HepG2 (cell line): ENCODE data around the gene OAS2. TPM values are rescaled to one million over a fixed set of nuclear protein-coding genes. Genes with fewer than 3 reads are reported as not detected.
A peak's percentile ranks its signal among the peaks of the same experiment; 100 is the strongest.

ENCODE experiments used
- CBX2 ChIP-seq, 2 experiments: fragments of 200-600 bp in 1 of 2; sonication (generic); formaldehyde crosslinking in 1 of 2; IDR thresholded peaks; 2 replicates each; pipeline versions ENCODE4 v1.7.0 to v1.8.1; 2018 to 2022; ENCODE audit warnings: low read depth in 2 of 2, low read length in 1 of 2, mild to moderate bottlenecking in 1 of 2, missing genetic modification reagents in 1 of 2
- CREB1 ChIP-seq, 2 experiments: fragments of 450-650 bp in 1 of 2; IDR thresholded peaks; 2 replicates each; pipeline ENCODE4 v1.6.1; 2016 to 2017; ENCODE audit warnings: control low read depth in 1 of 2, mild to moderate bottlenecking in 1 of 2, missing compliant biosample characterization in 1 of 2, missing genetic modification characterization in 1 of 2
- ETV6 ChIP-seq: sonication (generic); formaldehyde crosslinking; conservative IDR thresholded peaks from 2 replicates; pipeline ENCODE4 v1.4.0; 2020; ENCODE audit warnings: missing genetic modification reagents
- GATA4 ChIP-seq: sonication (generic); IDR thresholded peaks from 2 replicates; pipeline ENCODE4 v1.6.1; 2016; ENCODE audit warnings: antibody characterized with exemption, low read depth, borderline replicate concordance
- HMG20B ChIP-seq: conservative IDR thresholded peaks from 2 replicates; pipeline ENCODE4 v1.6.1; 2016; ENCODE audit warnings: missing genetic modification reagents, missing compliant biosample characterization
- KDM2A ChIP-seq: sonication (generic); formaldehyde crosslinking; IDR thresholded peaks from 2 replicates; pipeline ENCODE4 v1.4.0; 2020; ENCODE audit warnings: low read depth, missing genetic modification reagents, borderline replicate concordance
- RFX5 ChIP-seq: IDR thresholded peaks from 2 replicates; pipeline ENCODE4 v1.6.1; 2011; ENCODE audit warnings: low read depth, low read length, improper control_type of control experiment
- SCMH1 ChIP-seq: sonication (generic); formaldehyde crosslinking; IDR thresholded peaks from 2 replicates; pipeline ENCODE4 v1.9.0; 2021; ENCODE audit warnings: missing genetic modification reagents, mild to moderate bottlenecking, borderline replicate concordance
- SNAPC2 ChIP-seq: sonication (generic); formaldehyde crosslinking; IDR thresholded peaks from 2 replicates; pipeline ENCODE4 v1.8.1; 2022; ENCODE audit warnings: mild to moderate bottlenecking, missing genetic modification reagents
- SOX13 ChIP-seq, 3 experiments: fragments of 450-650 bp in 1 of 3; sonication (generic) in 1 of 3; formaldehyde crosslinking in 1 of 3; IDR thresholded peaks in 2 of 3; conservative IDR thresholded peaks in 1 of 3; 2 replicates each; pipeline versions ENCODE4 v1.5.0 to v1.6.1; 2016 to 2020; ENCODE audit warnings: antibody characterized with exemption in 1 of 3, mild to moderate bottlenecking in 1 of 3, missing compliant biosample characterization in 1 of 3, missing genetic modification reagents in 1 of 3, moderate library complexity in 1 of 3
- STAT6 ChIP-seq: sonication (generic); formaldehyde crosslinking; IDR thresholded peaks from 2 replicates; pipeline ENCODE4 v1.4.0; 2020; ENCODE audit warnings: missing genetic modification reagents, mild to moderate bottlenecking, borderline replicate concordance
- TIGD3 ChIP-seq: sonication (generic); formaldehyde crosslinking; IDR thresholded peaks from 2 replicates; pipeline ENCODE4 v1.5.1; 2020; ENCODE audit warnings: mild to moderate bottlenecking, missing genetic modification reagents, borderline replicate concordance
- ZBTB34 ChIP-seq: sonication (generic); formaldehyde crosslinking; IDR thresholded peaks from 2 replicates; pipeline ENCODE4 v1.8.0; 2022; ENCODE audit warnings: mild to moderate bottlenecking, missing genetic modification reagents
- ZFP62 ChIP-seq: sonication (generic); formaldehyde crosslinking; IDR thresholded peaks from 2 replicates; pipeline ENCODE4 v1.4.0; 2020; ENCODE audit warnings: missing genetic modification reagents
- ZNF235 ChIP-seq: sonication (generic); formaldehyde crosslinking; IDR thresholded peaks from 2 replicates; pipeline ENCODE4 v1.8.1; 2023; ENCODE audit warnings: mild to moderate bottlenecking, missing genetic modification reagents, borderline replicate concordance
- ZNF335 ChIP-seq: sonication (generic); formaldehyde crosslinking; IDR thresholded peaks from 2 replicates; pipeline ENCODE4 v1.4.0; 2020; ENCODE audit warnings: missing genetic modification reagents
- ZNF780A ChIP-seq: sonication (generic); formaldehyde crosslinking; IDR thresholded peaks from 2 replicates; pipeline ENCODE4 v1.8.0; 2022; ENCODE audit warnings: mild to moderate bottlenecking, missing genetic modification reagents, moderate library complexity
- ZNF839 ChIP-seq: sonication (generic); formaldehyde crosslinking; IDR thresholded peaks from 2 replicates; pipeline ENCODE4 v1.4.0; 2020; ENCODE audit warnings: missing genetic modification reagents, mild to moderate bottlenecking, borderline replicate concordance
- ZNF879 ChIP-seq: sonication (generic); formaldehyde crosslinking; IDR thresholded peaks from 2 replicates; pipeline ENCODE4 v1.8.1; 2023; ENCODE audit warnings: missing genetic modification reagents
- polyA plus RNA-seq, 8 experiments: library from polyadenylated mRNA; depleted of rRNA in 3 of 8; stranded (reverse) in 7 of 8; unstranded in 1 of 8; fragments of >200 nt; fragmentation: Illumina TruSeq in 4 of 8; extraction: Trizol in 4 of 8; gene quantifications; 2 replicates each; pipeline versions ENCODE4 v1.2.1 to v1.2.3, GENCODE V29; 2011 to 2016; ENCODE audit warnings: low read depth in 4 of 8, missing spikeins in 1 of 8, mixed read lengths in 1 of 8; ENCODE audit not compliant: insufficient read depth in 1 of 8
- total RNA-seq, 5 experiments: library from RNA; depleted of rRNA; stranded (reverse); fragments of >200 nt; fragmentation: Illumina TruSeq; extraction: Trizol; gene quantifications; 2 replicates each; pipeline ENCODE4 v1.2.3, GENCODE V29; 2016; ENCODE audit warnings: low read depth in 1 of 5
- TF ChIP-seq, protein P1 (sequence below): sonication (generic); formaldehyde crosslinking; IDR thresholded peaks from 2 replicates; pipeline ENCODE4 v1.4.0; 2020; ENCODE audit warnings: missing genetic modification reagents; ENCODE audit errors: not compliant biosample characterization

OAS2 gene
- total and polyA plus RNA-seq, 2 of the 13 experiments (the other 11 are each of a cell fraction or from before 2014, with no cell fraction given), result 0.05 to 0.24 TPM

DNA sequence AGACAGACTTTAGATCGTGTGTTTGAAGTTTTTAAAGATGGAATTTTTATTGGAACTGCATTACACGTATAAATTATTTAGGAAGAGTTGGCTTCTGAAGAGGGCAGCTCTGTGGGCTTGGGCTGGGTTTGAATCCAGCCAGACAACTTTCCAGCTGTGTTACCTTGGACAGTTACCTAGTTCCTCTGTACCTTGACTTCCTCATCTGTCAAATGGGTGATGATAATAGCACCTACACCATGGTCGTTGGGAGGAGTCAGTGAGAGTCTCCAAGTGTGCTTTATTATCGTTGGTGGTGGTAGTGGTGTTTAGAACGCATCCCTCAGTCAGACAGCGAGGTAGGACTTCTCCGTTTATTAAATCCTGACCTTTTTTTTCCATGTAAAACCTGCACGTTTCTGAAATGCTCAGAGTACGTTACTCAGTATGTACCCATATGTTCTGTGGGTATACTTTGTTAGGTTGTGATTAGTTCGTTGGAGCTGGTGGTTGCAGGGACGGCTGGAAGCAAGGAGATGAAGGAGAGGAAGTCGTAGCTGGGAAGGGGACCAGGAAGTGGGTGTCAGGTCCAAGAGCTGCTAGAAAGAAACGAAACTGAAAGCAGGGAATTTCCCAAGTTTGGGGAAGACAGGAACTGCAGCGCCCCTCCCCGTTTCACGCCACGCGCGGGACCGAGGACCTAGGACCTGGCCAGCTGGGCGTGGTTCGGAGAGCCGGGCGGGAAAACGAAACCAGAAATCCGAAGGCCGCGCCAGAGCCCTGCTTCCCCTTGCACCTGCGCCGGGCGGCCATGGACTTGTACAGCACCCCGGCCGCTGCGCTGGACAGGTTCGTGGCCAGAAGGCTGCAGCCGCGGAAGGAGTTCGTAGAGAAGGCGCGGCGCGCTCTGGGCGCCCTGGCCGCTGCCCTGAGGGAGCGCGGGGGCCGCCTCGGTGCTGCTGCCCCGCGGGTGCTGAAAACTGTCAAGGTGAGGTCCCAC lies 40.3 kb upstream of the OAS2 start, which contains the start of gene OAS3 (continued):
- TF ChIP-seq GATA4, result no peak
- no peak for TF ChIP-seq HMG20B
- no peak for TF ChIP-seq SCMH1
- TF ChIP-seq ZNF879, result no peak
- 0 out of 2 replicates have a peak, but pooled peaks have one; percentile 46 for TF ChIP-seq SNAPC2 (CRISPR knock-in tag)
- TF ChIP-seq ZNF780A (CRISPR knock-in tag), result no peak
- no peak for TF ChIP-seq ZNF839 (CRISPR knock-in tag)
- TF ChIP-seq KDM2A (CRISPR knock-in tag), result peak; percentile 41; the same call in 1 of the 2 replicates
- TF ChIP-seq CREB1 (IDR thresholded peaks at IDR 0.05), result no peak
- TF ChIP-seq CREB1 (CRISPR knock-in tag; IDR thresholded peaks at IDR 0.05), result no peak
- TF ChIP-seq TIGD3 (CRISPR knock-in tag), result no peak
- no peak for TF ChIP-seq ZBTB34 (CRISPR knock-in tag)
- peak; percentile 51; the same call in 1 of the 2 replicates for TF ChIP-seq ETV6 (CRISPR knock-in tag)
- no peak for TF ChIP-seq SOX13 (IDR thresholded peaks at IDR 0.05)
- TF ChIP-seq SOX13 (CRISPR knock-in tag; conservative IDR thresholded peaks at IDR 0.05 in 1 of 2, IDR thresholded peaks at IDR 0.05 in 1 of 2), result no peak
- no peak for TF ChIP-seq RFX5
- TF ChIP-seq, protein P1, sequence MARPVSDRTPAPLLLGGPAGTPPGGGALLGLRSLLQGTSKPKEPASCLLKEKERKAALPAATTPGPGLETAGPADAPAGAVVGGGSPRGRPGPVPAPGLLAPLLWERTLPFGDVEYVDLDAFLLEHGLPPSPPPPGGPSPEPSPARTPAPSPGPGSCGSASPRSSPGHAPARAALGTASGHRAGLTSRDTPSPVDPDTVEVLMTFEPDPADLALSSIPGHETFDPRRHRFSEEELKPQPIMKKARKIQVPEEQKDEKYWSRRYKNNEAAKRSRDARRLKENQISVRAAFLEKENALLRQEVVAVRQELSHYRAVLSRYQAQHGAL, result no peak
- no peak for TF ChIP-seq STAT6
- no peak for TF ChIP-seq ZFP62
- no peak for TF ChIP-seq ZNF335 (CRISPR knock-in tag)
- no peak for TF ChIP-seq CBX2 (IDR thresholded peaks at IDR 0.05; ENCODE audit: low read depth, low read length)
- TF ChIP-seq CBX2 (CRISPR knock-in tag; IDR thresholded peaks at IDR 0.05; ENCODE audit: low read depth), result no peak
- 0 out of 2 replicates have a peak, but pooled peaks have one; percentile 54 for TF ChIP-seq ZNF235 (CRISPR knock-in tag)
